Measurements from ENCODE around the gene ASTL. TPM values are rescaled to one million over a fixed set of nuclear protein-coding genes. Genes with fewer than 3 reads are reported as not detected.

ASTL gene
- total RNA-seq, 2 experiments from 2014 or later: 0.49 TPM; not detected in 1

DNA sequence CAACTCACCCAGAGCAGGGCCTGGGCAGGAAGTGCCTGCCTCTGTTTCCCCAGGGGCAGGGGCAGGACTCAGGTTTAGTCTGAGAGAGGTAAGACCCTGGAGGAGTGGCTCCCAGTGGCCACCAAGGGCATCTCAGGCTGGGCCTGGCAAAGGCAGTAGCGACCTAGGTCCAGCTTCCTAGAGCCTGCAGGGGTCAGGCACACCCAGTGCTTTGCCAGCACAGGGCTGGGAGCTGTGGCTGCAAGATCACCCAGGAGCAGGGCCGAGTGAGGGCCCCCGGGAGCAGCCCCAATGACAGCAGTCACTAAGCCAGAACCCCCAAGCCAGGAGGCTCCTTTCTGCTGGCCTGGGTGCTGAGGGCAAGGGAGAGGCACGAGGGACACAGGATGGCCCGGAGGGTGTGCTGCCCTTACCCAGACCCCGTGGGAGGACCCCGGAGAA lies 15.7 kb upstream of the ASTL start:
- Histone ChIP-seq H3K36me3 (ENCODE audit: insufficient read depth, low read length) (no peaks in the 10 kb centered on the region), H3K4me3 (ENCODE audit: low read depth, low read length, poor library complexity, severe bottlenecking) (no peak overlapping the region), H3K4me2 (ENCODE audit: low read length) (no peak overlapping the region), H3K4me1 (ENCODE audit: insufficient read depth, low read length, poor library complexity, severe bottlenecking) (peaks cover 92% of the 10 kb centered on the region), H3K79me2 (ENCODE audit: insufficient read depth, low read depth, low read length) (no peaks in the 10 kb centered on the region), H4K20me1 (ENCODE audit: insufficient read depth, low read length) (no peaks in the 10 kb centered on the region), H3K9me3 (ENCODE audit: low read length) (no peaks in the 10 kb centered on the region), H3K9me2 (ENCODE audit: insufficient read depth, low read length) (no peaks in the 10 kb centered on the region), H3K27ac (ENCODE audit: low read depth, low read length, poor library complexity, severe bottlenecking) (no peak overlapping the region), H2AFZ (ENCODE audit: low read length) (no peak overlapping the region)
- CTCF ChIA-PET (ENCODE audit: unreplicated experiment): no interaction called here
- no peak for DNase-seq (ENCODE audit: low spot score)
- intact Hi-C loops (cut with micrococcal nuclease; ENCODE audit: unreplicated experiment): no loop called here
- no TSS peak for BruUV-seq (replicated peaks)
- TF ChIP-seq CTCF (conservative IDR thresholded peaks at IDR 0.05; ENCODE audit: low read length): no peak
- TF ChIP-seq EZH2phosphoT487 (IDR thresholded peaks at IDR 0.05; ENCODE audit: borderline replicate concordance, low read depth, low read length): no peak
- POLR2A ChIA-PET: no interaction called here

DNA sequence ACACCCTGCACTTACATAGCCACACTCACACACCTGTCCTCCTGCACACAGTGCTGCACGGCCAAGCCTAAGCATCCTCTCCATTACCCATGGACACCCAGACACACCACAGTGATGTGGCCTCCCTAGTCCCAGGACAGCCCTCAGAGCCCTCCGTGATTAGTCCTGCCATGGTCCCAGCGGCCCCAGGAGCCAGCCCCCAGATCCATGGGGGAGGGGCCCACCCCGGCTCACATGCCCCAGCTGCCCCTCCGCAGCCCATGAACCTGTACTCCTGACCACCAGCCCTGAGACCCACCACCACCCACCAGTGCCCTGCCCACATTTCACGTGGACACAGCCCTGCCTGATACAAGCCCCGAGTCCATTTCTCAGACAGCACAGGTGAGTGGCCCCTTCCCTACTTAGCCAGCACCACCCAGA lies 15.0 kb upstream of the ASTL start:
- no peaks in the 10 kb centered on the region for H3K79me2 ChIP-seq (ENCODE audit: insufficient read depth, low read depth, low read length)
- peak overlapping the region; percentile 31; the same call in 1 of the 2 replicates for H2AFZ ChIP-seq (ENCODE audit: low read length)
- no peak overlapping the region for H3K4me3 ChIP-seq (ENCODE audit: low read depth, low read length, poor library complexity, severe bottlenecking)
- no peaks in the 10 kb centered on the region for H3K36me3 ChIP-seq (ENCODE audit: insufficient read depth, low read length)
- POLR2A ChIA-PET: interaction anchor here (1.0 to 2.1 kb wide), 3 partner anchors 10 to 67 kb away, joined by 3 to 10 read pairs (median 4); partner anchors contain the start of gene STARD7
- no peak for DNase-seq (ENCODE audit: low spot score)
- BruUV-seq (replicated peaks): no TSS peak
- TF ChIP-seq CTCF (conservative IDR thresholded peaks at IDR 0.05; ENCODE audit: low read length): no peak
- TF ChIP-seq EZH2phosphoT487 (IDR thresholded peaks at IDR 0.05; ENCODE audit: borderline replicate concordance, low read depth, low read length): no peak
- peak overlapping the region; percentile 2 for H3K27ac ChIP-seq (ENCODE audit: low read depth, low read length, poor library complexity, severe bottlenecking)
- intact Hi-C loops (cut with micrococcal nuclease; ENCODE audit: unreplicated experiment): no loop called here
- CTCF ChIA-PET (ENCODE audit: unreplicated experiment): no interaction called here
- H3K4me1 ChIP-seq (ENCODE audit: insufficient read depth, low read length, poor library complexity, severe bottlenecking): peaks cover 92% of the 10 kb centered on the region
- H3K4me2 ChIP-seq (ENCODE audit: low read length): peak overlapping the region; percentile 44; the same call in 1 of the 2 replicates
- no peaks in the 10 kb centered on the region for H4K20me1 ChIP-seq (ENCODE audit: insufficient read depth, low read length)
- H3K9me3 ChIP-seq (ENCODE audit: low read length): no peaks in the 10 kb centered on the region
- H3K9me2 ChIP-seq (ENCODE audit: insufficient read depth, low read length): no peaks in the 10 kb centered on the region

DNA sequence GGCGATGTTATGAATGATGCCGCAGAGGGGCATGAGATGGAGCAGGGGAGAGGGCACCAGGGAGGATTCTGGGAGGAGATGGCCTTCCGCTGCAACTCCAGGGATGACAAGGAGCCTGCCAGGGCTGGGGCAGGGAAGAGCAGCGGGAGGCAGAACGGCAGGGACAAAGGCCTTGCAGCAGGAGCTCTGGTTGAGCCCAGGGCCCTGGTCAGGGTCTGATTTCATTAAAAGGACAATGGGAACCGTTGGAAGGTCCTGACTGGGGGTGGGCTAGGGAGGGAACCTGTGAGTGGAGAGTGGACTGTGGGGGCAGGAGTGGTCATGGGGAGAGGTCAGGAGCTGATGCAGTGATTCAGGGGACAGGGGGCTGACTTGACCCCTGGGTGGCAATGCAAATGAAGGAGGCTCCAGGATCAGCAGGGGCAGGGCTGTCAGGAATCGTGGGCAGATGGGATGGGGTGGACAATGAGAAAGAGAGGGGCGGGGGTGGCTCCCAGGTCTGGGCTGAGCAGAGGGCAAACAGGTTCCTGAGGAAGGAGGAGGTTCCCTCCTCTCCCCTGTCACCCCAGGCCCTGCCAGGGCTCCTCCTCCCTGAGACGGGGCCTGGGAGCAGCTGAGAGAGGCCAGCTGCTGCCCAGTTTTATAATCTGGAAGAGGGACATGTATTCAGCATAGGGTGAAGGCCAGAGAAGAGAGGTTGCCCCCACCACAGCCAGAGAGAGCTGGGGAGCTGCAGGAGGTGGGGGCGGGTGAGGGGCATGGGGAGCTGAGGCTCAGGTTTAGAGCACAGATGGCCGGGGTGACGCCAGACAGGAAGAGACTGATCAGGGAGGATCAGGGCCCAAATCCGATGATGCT lies 14.2 kb upstream of the ASTL start:
- Histone ChIP-seq H4K20me1 (ENCODE audit: insufficient read depth, low read length) (no peaks in the 10 kb centered on the region), H3K4me1 (ENCODE audit: insufficient read depth, low read length, poor library complexity, severe bottlenecking) (peaks cover 92% of the 10 kb centered on the region), H3K27ac (ENCODE audit: low read depth, low read length, poor library complexity, severe bottlenecking) (peak overlapping the region; percentile 10), H3K9me2 (ENCODE audit: insufficient read depth, low read length) (no peaks in the 10 kb centered on the region), H3K36me3 (ENCODE audit: insufficient read depth, low read length) (no peaks in the 10 kb centered on the region), H3K4me2 (ENCODE audit: low read length) (peak overlapping the region; percentile 44), H3K9me3 (ENCODE audit: low read length) (no peaks in the 10 kb centered on the region), H3K4me3 (ENCODE audit: low read depth, low read length, poor library complexity, severe bottlenecking) (no peak overlapping the region), H3K79me2 (ENCODE audit: insufficient read depth, low read depth, low read length) (no peaks in the 10 kb centered on the region), H2AFZ (ENCODE audit: low read length) (peak overlapping the region; percentile 31; the same call in 1 of the 2 replicates)
- peak; percentile 35 for DNase-seq (ENCODE audit: low spot score)
- ChIA-PET POLR2A (interaction anchor here (0.6 to 2.1 kb wide), 5 partner anchors 11 to 66 kb away, joined by 3 to 10 read pairs (median 4); partner anchors contain the start of gene STARD7), CTCF (ENCODE audit: unreplicated experiment) (no interaction called here)
- BruUV-seq (replicated peaks): no TSS peak
- TF ChIP-seq EZH2phosphoT487 (IDR thresholded peaks at IDR 0.05; ENCODE audit: borderline replicate concordance, low read depth, low read length): no peak
- no peak for TF ChIP-seq CTCF (conservative IDR thresholded peaks at IDR 0.05; ENCODE audit: low read length)
- intact Hi-C loops (cut with micrococcal nuclease; ENCODE audit: unreplicated experiment): no loop called here
